ENCODE results near the gene COL5A2.

- TF ChIP-seq FOXM1 (IDR thresholded peaks at IDR 0.05; ENCODE audit: borderline replicate concordance) (no peak), SP1 (IDR thresholded peaks at IDR 0.05) (no peak), ELF4 (IDR thresholded peaks at IDR 0.05) (no peak), FOXA1 (IDR thresholded peaks at IDR 0.05) (no peak), SUZ12 (IDR thresholded peaks at IDR 0.05) (no peak), FOXK2 (IDR thresholded peaks at IDR 0.05) (no peak), PKNOX1 (IDR thresholded peaks at IDR 0.05) (no peak), L3MBTL2 (conservative IDR thresholded peaks at IDR 0.05) (no peak), BHLHE40 (IDR thresholded peaks at IDR 0.05; ENCODE audit: borderline replicate concordance) (no peak), ARNT (IDR thresholded peaks at IDR 0.05) (no peak), ZNF384 (IDR thresholded peaks at IDR 0.05) (no peak), HDGF (IDR thresholded peaks at IDR 0.05; ENCODE audit: borderline replicate concordance) (no peak), TARDBP (IDR thresholded peaks at IDR 0.05) (no peak), CTBP1 (IDR thresholded peaks at IDR 0.05; ENCODE audit: borderline replicate concordance) (no peak)
Measured at GRCh38 chr2:189016311-189016861, 163.2 kb downstream of the COL5A2 start.
